ENCODE data around the gene FUS.
A peak's percentile ranks its signal among the peaks of the same experiment; 100 is the strongest.
"Not testable (repeated sequence)": the region's sequence is repeated elsewhere in the genome, so short reads cannot be mapped to it uniquely, and the experiment has no call there.

FUS gene

GRCh38 chr16:31179747-31180459 lies at the start of gene FUS:
TSS of gene FUS (plus strand) at chr16:31180139. CDS start at chr16:31180215, 76 bp downstream.
- DNase-seq: peak; percentile 79

GRCh38 chr16:31130336-31130891 lies 49.5 kb upstream of the FUS start:
- DNase-seq: no peak

- no peak for DNase-seq
Observed at GRCh38 chr16:31130899-31131298, 49.0 kb upstream of the FUS start.

GRCh38 chr16:31131416-31131815 lies 48.5 kb upstream of the FUS start:
- no peak for DNase-seq

- no peak for DNase-seq
Observed at GRCh38 chr16:31131841-31132271, 48.1 kb upstream of the FUS start.

- DNase-seq: no peak
Observed at GRCh38 chr16:31132303-31132979, 47.5 kb upstream of the FUS start.

GRCh38 chr16:31133046-31133501 lies 46.9 kb upstream of the FUS start:
- no peak for DNase-seq

GRCh38 chr16:31134091-31134571 lies 45.8 kb upstream of the FUS start:
- no peak for DNase-seq

- DNase-seq: no peak
Observed at GRCh38 chr16:31134625-31135534, 45.1 kb upstream of the FUS start.

- DNase-seq: no peak
Observed at GRCh38 chr16:31135535-31136286, 44.2 kb upstream of the FUS start, which contains the start of gene PRSS8. TSS of gene PRSS8 (minus strand) at chr16:31135727. CDS start at chr16:31135498, 229 bp downstream.

GRCh38 chr16:31136287-31136662 lies 43.7 kb upstream of the FUS start:
- no peak for DNase-seq

GRCh38 chr16:31136822-31137499 lies 43.0 kb upstream of the FUS start:
- not testable (repeated sequence) for DNase-seq

- DNase-seq: peak; percentile 27
Observed at GRCh38 chr16:31138621-31139578, 41.0 kb upstream of the FUS start.

- not testable (repeated sequence) for DNase-seq
Observed at GRCh38 chr16:31141071-31141469, 38.9 kb upstream of the FUS start.

- no peak for DNase-seq
Observed at GRCh38 chr16:31141489-31142108, 38.3 kb upstream of the FUS start.

- DNase-seq: peak; percentile 97
Observed at GRCh38 chr16:31142109-31143010, 37.6 kb upstream of the FUS start.

GRCh38 chr16:31143011-31143693 lies 36.8 kb upstream of the FUS start:
- DNase-seq: no peak

GRCh38 chr16:31143694-31144148 lies 36.2 kb upstream of the FUS start:
- no peak for DNase-seq
